SJSA1 (cell line): Measurements from ENCODE around the gene TMPRSS7. TPM values are rescaled to one million over a fixed set of nuclear protein-coding genes. Genes with fewer than 3 reads are reported as not detected.
"Not testable (repeated sequence)": the region's sequence is repeated elsewhere in the genome, so short reads cannot be mapped to it uniquely, and the experiment has no call there.

ENCODE experiments used
- DNase-seq, 2 experiments: peaks; one replicate each; pipeline ENCODE4 v3.0.0-alpha.2; 2015 to 2020; ENCODE audit warnings: low spot score in 2 of 2, low read depth in 1 of 2
- H3K27ac ChIP-seq: fragments of 250-450 bp; sonication (Bioruptor Pico); 2 replicates; pipeline ENCODE4 v1.5.1; 2020; ENCODE audit warnings: mild to moderate bottlenecking, moderate library complexity
- H3K27me3 ChIP-seq: fragments of 250-450 bp; sonication (Bioruptor Pico); replicated peaks from 2 replicates; pipeline ENCODE4 v1.5.1; 2020; ENCODE audit warnings: mild to moderate bottlenecking, moderate library complexity
- H3K36me3 ChIP-seq: fragments of 250-450 bp; sonication (Bioruptor Pico); 2 replicates; pipeline ENCODE4 v1.5.1; 2020; ENCODE audit warnings: mild to moderate bottlenecking
- H3K4me1 ChIP-seq: fragments of 250-450 bp; sonication (Bioruptor Pico); replicated peaks from 2 replicates; pipeline ENCODE4 v1.6.1; 2021; ENCODE audit warnings: mild to moderate bottlenecking
- H3K4me3 ChIP-seq: fragments of 250-450 bp; sonication (Bioruptor Pico); 2 replicates; pipeline ENCODE4 v1.5.1; 2020; ENCODE audit warnings: mild to moderate bottlenecking
- H3K9me3 ChIP-seq: fragments of 250-450 bp; sonication (Bioruptor Pico); replicated peaks from 2 replicates; pipeline ENCODE4 v1.5.1; 2020; ENCODE audit warnings: mild to moderate bottlenecking
- total RNA-seq: library from RNA; depleted of rRNA; stranded (reverse); fragments of >200 nt; shearing (Covaris generic); gene quantifications from 2 replicates; pipeline ENCODE4 v1.2.3, GENCODE V29; 2014

The TMPRSS7 gene
- total RNA-seq, 1 experiment from 2014 or later = not detected

DNA sequence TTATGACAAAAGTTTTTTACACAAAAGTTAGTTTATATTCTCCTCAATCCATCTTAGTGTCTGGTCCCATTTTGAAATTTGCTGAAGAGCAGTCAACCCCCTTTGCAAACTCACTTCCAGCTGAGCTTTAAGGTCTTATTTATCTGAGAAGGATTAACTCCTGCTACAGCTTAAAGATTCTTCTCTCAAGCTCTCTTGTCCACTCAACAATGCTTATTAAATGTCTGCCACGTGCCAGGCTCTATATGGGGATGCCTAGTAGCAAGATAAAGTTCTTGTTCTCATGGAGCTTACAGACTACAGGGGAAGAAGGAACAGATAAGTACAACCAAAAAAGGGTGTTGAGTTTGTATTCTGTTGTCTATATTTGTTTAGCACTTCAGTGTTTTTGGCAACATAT lies 18.7 kb downstream of the TMPRSS7 start:
- no peak overlapping the region for H3K4me3 ChIP-seq
- peaks cover 9% of the 10 kb centered on the region; the same call in 1 of the 2 replicates for H3K4me1 ChIP-seq
- DNase-seq = no peak
- no peaks in the 10 kb centered on the region for H3K9me3 ChIP-seq
- no peaks in the 10 kb centered on the region for H3K36me3 ChIP-seq
- H3K27me3 ChIP-seq = no peaks in the 10 kb centered on the region
- H3K27ac ChIP-seq = no peak overlapping the region

DNA sequence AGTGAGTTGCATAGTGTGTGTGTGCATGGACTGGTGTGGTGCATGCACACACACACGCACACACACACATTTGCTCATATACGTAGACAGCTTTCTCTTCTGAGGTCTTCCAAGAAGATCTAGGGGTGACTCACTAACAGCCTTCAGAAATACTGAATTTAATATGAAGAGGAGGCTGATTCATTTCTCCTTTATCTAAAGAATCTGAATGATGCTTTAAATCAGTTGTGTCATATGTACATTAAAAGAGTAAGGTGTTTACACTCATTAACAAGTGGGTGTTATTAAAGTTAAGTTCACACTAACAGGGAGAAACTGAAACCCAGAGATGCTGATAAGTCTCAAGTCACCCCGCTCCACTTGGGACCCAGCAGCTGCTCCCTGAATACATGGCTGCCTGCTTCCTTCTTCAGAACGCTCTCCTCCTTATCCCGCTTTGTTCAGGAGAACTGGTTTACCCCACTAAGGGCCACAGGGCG lies 22.0 kb downstream of the TMPRSS7 start:
- no peak overlapping the region for H3K27ac ChIP-seq
- H3K9me3 ChIP-seq = no peaks in the 10 kb centered on the region
- DNase-seq = peak in 1 of 2 experiments; percentile 22
- H3K27me3 ChIP-seq = no peaks in the 10 kb centered on the region
- no peaks in the 10 kb centered on the region for H3K36me3 ChIP-seq
- H3K4me3 ChIP-seq = no peak overlapping the region
- H3K4me1 ChIP-seq = peaks cover 17% of the 10 kb centered on the region

DNA sequence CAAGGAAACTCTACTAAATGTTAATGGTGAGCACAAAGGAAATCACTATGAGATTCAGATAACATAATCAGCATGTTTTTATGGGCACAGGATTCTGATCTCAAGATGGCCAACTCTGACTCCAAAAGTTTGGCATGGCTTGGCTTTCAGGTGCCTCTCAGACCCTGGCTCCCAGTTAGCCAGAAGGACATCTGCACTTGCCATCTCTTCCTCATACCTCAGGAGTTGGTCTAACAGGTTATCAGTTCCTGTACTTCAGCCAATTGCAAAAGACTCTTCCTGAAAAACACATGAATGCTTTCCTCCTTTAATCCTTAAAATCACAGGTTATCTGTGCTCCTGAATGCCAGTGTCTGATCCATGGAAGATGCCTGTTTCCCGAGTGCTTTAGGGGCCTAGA lies 25.0 kb downstream of the TMPRSS7 start:
- Histone ChIP-seq H3K9me3 (no peaks in the 10 kb centered on the region), H3K36me3 (no peaks in the 10 kb centered on the region), H3K4me1 (peaks cover 20% of the 10 kb centered on the region), H3K4me3 (no peak overlapping the region), H3K27ac (no peak overlapping the region), H3K27me3 (no peaks in the 10 kb centered on the region)
- no peak for DNase-seq

DNA sequence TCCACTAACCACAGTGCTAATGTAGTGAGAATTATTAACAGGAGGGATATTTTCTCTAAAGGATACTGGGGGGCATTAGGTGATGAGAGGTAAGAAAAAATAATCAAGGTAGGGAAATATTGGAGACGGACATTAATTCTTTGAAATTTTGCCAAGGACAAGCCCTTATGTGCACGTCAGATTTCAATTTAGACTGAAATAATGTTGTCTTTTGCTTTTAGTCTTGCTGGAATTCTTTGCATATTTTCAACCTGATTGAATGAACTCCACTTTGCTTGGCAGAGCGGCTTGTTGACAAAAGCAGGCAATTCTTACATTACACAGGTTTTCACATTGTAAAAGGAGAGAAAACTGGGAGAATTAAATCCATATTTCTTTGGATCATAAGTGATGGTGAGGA lies 26.6 kb downstream of the TMPRSS7 start:
- peak in 1 of 2 experiments; percentile 63 for DNase-seq

DNA sequence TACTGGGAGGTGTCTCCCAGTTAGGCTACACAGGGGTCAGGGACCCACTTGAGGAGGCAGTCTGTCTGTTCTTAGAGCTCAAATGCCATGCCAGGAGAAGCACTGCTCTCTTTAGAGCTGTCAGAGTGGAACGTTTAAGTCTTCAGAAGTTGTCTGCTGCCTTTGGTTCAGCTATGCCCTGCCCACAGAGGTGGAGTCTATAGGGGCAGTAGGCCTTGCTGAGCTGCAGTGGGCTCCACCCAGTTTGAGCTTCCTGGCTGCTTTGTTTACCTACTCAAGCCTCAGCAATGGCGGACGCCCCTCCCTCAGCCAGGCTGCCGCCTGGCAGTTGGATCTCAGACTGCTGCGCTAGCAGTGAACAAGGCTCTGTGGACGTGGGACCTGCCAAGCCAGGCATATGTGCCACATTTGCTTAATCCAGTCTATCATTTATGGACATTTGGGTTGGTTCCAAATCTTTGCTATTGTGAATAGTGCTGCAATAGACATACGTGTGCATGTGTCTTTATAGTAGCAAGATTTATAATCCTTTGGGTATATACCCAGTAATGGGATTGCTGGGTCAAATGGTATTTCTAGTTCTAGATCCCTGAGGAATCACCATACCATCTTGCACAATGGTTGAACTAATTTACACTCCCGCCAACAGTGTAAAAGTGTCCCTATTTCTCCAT lies 38.0 kb downstream of the TMPRSS7 start:
- peaks cover 21% of the 10 kb centered on the region for H3K4me1 ChIP-seq
- not testable (repeated sequence) for H3K4me3 ChIP-seq, H3K9me3 ChIP-seq, H3K27ac ChIP-seq, H3K36me3 ChIP-seq, DNase-seq, H3K27me3 ChIP-seq

More for the DNA sequence above, 26.6 kb downstream of the TMPRSS7 start:
- Histone ChIP-seq H3K27ac (peak overlapping the region; percentile 78), H3K36me3 (no peaks in the 10 kb centered on the region), H3K4me1 (peaks cover 17% of the 10 kb centered on the region), H3K4me3 (no peak overlapping the region), H3K27me3 (no peaks in the 10 kb centered on the region), H3K9me3 (no peaks in the 10 kb centered on the region)

DNA sequence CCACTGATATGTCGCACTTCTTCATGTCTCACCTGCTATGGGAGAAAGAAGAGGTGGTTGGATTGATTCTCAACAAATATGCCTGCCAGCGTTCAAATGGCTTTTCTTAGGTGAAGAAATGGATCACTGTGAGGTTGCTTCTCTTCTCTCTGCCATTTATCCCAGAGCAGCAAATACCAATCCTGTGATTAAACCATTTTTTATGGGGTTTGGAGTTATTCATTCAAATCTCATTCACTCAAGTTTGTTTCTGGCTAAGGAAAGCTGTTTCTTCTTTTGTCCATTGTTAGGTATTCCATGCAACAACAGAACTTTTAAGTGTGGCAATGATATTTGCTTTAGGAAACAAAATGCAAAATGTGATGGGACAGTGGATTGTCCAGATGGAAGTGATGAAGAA lies 39.5 kb downstream of the TMPRSS7 start:
- Histone ChIP-seq H3K36me3 (no peaks in the 10 kb centered on the region), H3K4me3 (no peak overlapping the region), H3K9me3 (no peaks in the 10 kb centered on the region), H3K27me3 (no peaks in the 10 kb centered on the region), H3K4me1 (peaks cover 21% of the 10 kb centered on the region), H3K27ac (no peak overlapping the region)
- DNase-seq = no peak

DNA sequence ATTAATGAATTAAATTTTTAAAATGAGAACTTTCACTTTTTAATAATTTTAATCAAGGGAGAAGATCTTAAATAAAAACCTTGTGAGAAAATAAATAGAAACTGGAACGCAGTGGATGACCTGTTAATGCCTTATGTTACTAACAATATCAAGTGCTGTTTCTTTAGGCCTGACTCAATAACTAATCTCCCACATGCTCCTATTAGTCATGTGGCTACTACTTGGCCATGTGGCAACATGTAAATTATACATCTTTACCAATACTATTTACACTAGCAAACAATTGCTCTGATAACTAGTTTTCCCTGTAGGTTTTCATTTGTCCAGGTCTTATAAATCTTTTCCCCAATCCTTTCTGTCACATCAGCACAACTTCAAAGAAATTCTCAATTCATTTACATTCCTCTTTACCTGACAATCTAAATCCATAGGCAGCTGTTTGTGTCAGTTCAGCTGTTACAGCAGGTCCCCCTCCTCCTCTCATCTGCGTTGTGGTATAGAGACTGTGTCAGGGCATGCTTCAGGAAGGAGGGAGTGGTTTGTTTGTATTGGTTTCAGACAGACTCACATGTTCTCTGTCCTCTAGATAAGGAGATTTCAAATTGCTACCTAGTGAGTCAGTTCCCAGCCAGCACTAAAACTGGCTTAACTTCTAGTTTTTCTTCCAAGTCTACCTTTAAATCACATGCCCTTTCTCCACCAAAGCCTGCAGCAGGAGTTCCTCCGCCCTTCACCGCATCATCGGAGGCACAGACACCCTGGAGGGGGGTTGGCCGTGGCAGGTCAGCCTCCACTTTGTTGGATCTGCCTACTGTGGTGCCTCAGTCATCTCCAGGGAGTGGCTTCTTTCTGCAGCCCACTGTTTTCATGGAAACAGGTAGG lies 40.3 kb downstream of the TMPRSS7 start:
- Histone ChIP-seq H3K9me3 (no peaks in the 10 kb centered on the region), H3K27ac (peak overlapping the region; percentile 51), H3K4me1 (peaks cover 21% of the 10 kb centered on the region), H3K27me3 (no peaks in the 10 kb centered on the region), H3K36me3 (no peaks in the 10 kb centered on the region), H3K4me3 (no peak overlapping the region)
- peak; percentile 66 to 77 for DNase-seq

DNA sequence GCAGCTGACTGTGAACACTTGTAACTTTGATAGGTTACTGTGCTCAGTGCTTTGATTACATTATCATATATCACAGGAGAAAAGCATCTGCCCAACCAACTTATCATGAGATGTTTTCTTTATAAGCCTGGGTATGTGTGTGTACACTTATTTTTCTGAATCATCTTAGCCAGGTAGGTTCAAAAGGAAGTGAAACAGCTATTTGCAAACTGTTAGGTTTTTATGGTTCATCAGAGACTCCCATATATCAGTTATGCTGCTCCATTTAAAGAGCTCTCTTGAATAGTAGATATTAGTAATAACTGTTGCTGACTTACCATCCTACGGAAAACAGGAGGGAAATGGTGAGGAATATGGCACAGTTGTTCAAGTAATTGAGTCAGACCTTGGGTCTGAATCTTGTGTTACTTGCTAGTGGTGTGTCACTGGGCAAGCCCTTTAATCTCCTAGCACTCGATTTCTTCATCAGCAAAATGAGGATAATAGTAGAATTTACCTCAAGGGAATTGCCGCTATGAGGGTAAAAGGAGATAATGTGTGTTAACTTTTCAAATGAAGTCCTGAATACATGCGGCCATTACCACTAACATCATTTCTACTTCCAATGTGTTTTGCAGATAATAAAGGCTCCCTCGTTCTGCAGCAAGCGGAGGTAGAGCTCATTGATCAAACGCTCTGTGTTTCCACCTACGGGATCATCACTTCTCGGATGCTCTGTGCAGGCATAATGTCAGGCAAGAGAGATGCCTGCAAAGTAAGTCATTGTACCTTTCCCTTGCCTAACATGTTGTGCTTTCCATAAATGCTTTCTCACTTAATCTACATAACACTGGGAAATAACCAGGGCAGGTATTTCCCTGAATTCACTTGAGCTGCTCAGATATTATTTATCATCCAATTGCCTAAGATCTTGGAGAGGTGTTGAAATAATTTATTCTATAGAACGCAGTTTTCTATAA lies 43.9 kb downstream of the TMPRSS7 start:
- H3K27ac ChIP-seq = no peak overlapping the region
- no peak for DNase-seq
- H3K9me3 ChIP-seq = no peaks in the 10 kb centered on the region
- peaks cover 21% of the 10 kb centered on the region for H3K4me1 ChIP-seq
- H3K36me3 ChIP-seq = no peaks in the 10 kb centered on the region
- no peaks in the 10 kb centered on the region for H3K27me3 ChIP-seq
- H3K4me3 ChIP-seq = no peak overlapping the region

DNA sequence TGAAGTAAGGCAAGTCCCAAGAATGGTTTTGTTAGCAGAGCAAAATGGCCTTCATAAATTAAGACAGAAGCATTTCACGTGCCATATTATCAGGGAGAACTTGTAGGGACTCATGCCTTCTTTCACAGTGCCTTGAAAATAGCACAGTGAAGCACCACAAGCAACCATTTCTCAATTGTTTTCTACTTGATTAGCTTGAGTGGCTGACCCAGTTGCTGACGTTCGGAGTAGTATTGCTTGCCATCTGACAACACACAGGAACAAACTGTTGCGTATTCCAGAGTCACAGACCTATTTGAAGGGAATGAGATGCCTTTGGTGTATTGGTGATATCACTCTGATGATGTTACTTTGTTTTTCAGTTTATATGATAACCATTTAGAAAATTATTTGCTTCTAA lies 48.7 kb downstream of the TMPRSS7 start:
- no peak overlapping the region for H3K27ac ChIP-seq
- no peaks in the 10 kb centered on the region for H3K27me3 ChIP-seq
- H3K9me3 ChIP-seq = no peaks in the 10 kb centered on the region
- H3K4me1 ChIP-seq = peaks cover 18% of the 10 kb centered on the region
- no peak overlapping the region for H3K4me3 ChIP-seq
- no peak for DNase-seq
- H3K36me3 ChIP-seq = peaks cover 6% of the 10 kb centered on the region

DNA sequence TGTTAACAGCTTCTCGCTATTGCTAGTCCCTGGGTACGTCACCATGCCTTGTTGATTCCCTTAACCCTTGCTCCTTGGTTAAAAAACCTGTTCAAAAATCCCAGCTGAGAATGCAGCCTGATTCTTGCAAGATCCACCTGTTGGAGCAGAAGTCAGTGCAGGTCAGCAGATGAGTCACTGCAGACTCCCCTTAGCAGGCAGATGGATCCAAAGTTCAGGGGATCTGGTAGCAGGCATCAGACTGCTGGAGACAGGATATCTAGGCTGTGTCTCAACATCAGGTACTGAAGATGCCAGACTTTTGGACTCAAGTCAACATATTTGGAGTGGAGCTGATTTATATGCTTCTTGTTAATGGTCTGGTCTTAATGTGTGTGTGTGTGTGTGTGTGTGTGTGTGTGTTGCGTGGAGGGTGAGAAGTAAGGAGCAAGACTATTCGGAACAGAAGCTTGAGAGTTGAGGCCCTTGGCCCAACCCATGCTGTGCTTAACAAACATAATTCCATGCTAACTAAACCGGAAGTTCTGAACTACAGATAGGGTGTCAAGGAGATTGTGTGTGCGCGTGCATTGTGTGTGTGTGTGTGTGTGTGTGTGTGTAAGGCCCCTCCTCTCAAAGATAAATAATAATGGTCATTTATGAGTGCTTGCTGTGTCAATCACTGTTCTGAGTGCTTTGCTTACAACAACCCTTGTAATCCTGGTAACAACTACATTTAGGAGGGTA lies 50.6 kb downstream of the TMPRSS7 start:
- H3K27me3 ChIP-seq = no peaks in the 10 kb centered on the region
- H3K36me3 ChIP-seq = peaks cover 8% of the 10 kb centered on the region
- H3K4me1 ChIP-seq = peaks cover 19% of the 10 kb centered on the region
- no peaks in the 10 kb centered on the region for H3K9me3 ChIP-seq
- no peak overlapping the region for H3K27ac ChIP-seq
- no peak for DNase-seq
- no peak overlapping the region; the same call in 1 of the 2 replicates for H3K4me3 ChIP-seq

DNA sequence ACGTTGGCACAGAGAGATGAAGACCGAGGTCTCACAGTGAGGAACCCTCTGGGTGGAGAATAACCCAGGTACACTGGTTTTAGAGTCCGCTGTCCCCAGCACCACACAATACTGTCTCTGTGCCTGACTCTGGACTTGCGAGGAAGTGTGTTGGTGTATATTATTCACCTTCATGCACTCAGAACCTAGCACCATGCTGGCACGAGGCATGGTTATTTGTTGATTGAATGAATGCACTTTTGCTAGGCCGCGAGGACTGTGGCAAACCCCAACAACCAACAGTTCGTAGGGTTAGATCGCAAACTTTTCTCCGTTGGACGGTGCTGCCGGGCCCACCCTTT lies 51.2 kb downstream of the TMPRSS7 start:
- no peaks in the 10 kb centered on the region for H3K9me3 ChIP-seq
- no peaks in the 10 kb centered on the region for H3K27me3 ChIP-seq
- no peak for DNase-seq
- peaks cover 8% of the 10 kb centered on the region for H3K36me3 ChIP-seq
- no peak overlapping the region for H3K27ac ChIP-seq
- peaks cover 19% of the 10 kb centered on the region for H3K4me1 ChIP-seq
- peak overlapping the region; percentile 62 for H3K4me3 ChIP-seq

DNA sequence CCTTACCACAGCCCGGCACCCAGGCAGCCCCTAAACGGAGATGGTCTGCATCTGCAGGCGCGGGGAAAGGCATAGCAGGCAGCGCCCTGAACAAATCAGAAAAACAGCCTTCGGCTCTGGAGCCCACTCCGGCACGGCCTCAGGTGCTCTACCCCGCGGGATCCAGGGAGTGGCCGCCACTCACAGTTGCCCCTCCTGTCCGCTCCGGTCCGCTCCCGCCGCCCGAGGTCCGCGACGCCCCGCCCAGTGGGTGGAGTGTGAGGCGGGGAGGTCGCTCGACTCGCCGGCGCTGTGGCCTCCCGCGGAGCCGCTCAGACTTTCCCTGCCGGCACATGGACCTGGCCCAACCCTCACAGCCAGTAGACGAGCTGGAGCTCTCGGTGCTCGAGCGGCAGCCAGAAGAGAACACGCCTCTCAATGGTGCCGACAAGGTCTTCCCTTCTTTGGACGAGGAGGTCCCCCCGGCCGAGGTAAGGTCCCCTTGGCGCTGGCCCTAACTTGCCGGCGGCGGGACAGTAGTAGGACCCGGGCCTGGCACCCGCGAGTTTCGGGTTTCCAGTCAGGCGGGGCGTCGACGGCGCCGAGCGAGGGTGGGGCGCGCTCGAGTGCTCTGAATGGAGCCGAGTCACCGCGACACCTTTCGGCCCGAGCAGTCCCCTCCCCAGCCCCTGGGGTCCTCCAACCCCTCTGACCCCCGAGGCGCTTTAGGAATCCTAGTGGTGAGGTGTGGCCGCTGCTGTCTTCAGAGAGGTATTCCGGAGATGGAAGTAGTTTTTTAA lies 51.7 kb downstream of the TMPRSS7 start, which contains the start of gene C3orf52:
C3orf52 (plus strand) TSS at position 314 of the 779 bp plus-strand sequence; CDS start at position 333, 19 bp downstream.
- Histone ChIP-seq H3K36me3 (peaks cover 8% of the 10 kb centered on the region), H3K27me3 (no peaks in the 10 kb centered on the region), H3K4me3 (peak within 1 kb of the TSS; percentile 62), H3K9me3 (no peaks in the 10 kb centered on the region), H3K4me1 (peaks cover 20% of the 10 kb centered on the region), H3K27ac (peak within 1 kb of the TSS; percentile 77)
- DNase-seq = peak; percentile 87 to 89
